Hepatocyte (in vitro differentiated cells): ENCODE results near the gene CAPN7.

Source experiments
- EZH2 ChIP-seq: fragments of 200-600 bp; sonication (generic); IDR thresholded peaks from 2 replicates; pipeline ENCODE4 v1.6.1; 2016; ENCODE audit warnings: antibody characterized with exemption, mild to moderate bottlenecking, borderline replicate concordance
- EZH2phosphoT487 ChIP-seq: fragments of 200-600 bp; sonication (generic); IDR thresholded peaks from one replicate; pipeline ENCODE4 v1.6.1; 2018; ENCODE audit warnings: antibody characterized with exemption, mild to moderate bottlenecking, low read depth, moderate library complexity; ENCODE audit not compliant: unreplicated experiment, severe bottlenecking
- TF ChIP-seq, protein P1 (sequence below): fragments of 200-600 bp; sonication (generic); IDR thresholded peaks from 2 replicates; pipeline ENCODE4 v1.5.1; 2016; ENCODE audit warnings: antibody characterized with exemption, mild to moderate bottlenecking; ENCODE audit not compliant: poor library complexity

DNA sequence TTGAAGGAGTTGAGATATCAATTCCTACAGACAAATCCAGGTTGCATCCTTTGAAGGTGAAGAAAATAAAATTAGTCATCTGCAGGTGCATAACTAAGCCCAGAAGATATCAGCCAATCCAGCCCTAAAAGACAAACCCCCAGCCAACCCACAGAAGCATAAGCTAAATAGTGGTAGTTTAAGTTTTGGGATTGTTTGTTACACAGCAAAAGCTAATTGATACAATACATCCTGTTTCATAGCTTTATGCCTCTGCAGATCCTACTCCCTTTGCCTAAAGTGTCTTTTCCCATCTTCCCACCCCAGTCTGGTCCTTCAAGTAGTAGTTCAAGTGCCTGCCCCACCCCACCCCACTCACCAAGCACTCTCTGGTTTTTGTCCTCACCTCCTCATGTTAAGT lies 48.6 kb upstream of the CAPN7 start:
- TF ChIP-seq, protein P1, sequence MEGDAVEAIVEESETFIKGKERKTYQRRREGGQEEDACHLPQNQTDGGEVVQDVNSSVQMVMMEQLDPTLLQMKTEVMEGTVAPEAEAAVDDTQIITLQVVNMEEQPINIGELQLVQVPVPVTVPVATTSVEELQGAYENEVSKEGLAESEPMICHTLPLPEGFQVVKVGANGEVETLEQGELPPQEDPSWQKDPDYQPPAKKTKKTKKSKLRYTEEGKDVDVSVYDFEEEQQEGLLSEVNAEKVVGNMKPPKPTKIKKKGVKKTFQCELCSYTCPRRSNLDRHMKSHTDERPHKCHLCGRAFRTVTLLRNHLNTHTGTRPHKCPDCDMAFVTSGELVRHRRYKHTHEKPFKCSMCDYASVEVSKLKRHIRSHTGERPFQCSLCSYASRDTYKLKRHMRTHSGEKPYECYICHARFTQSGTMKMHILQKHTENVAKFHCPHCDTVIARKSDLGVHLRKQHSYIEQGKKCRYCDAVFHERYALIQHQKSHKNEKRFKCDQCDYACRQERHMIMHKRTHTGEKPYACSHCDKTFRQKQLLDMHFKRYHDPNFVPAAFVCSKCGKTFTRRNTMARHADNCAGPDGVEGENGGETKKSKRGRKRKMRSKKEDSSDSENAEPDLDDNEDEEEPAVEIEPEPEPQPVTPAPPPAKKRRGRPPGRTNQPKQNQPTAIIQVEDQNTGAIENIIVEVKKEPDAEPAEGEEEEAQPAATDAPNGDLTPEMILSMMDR = no peak
- TF ChIP-seq EZH2 (no peak), EZH2phosphoT487 (no peak)
